ENCODE results near the gene C10orf90. TPM values are rescaled to one million over a fixed set of nuclear protein-coding genes. Genes with fewer than 3 reads are reported as not detected.

The C10orf90 gene
- total RNA-seq, 1 donor from 2014 or later = not detected

DNA sequence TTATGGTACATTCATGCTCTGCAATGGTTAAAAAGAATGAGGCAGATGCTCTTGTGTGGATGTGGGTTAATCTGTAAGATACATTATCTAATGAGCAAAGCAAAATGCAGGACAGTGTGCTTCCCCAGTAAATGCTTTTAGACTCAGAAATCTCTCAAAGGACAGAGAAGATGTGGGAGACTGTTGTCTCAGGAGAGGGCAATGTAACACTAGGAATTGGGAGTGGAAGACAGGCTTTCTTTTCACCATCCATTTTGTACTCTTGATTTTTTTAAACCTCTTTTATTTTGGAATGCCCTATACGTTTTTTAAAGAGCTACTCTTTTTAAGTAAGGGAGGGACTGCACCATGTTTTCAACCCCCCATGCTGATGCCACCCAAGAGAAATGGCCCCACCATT is 204.7 kb downstream of the C10orf90 start:
- no peak for ATAC-seq (ENCODE audit: low read depth)
- no peak overlapping the region for H3K27ac Mint-ChIP-seq
- H3K4me3 Mint-ChIP-seq = no peak overlapping the region
- TF ChIP-seq, protein P1, sequence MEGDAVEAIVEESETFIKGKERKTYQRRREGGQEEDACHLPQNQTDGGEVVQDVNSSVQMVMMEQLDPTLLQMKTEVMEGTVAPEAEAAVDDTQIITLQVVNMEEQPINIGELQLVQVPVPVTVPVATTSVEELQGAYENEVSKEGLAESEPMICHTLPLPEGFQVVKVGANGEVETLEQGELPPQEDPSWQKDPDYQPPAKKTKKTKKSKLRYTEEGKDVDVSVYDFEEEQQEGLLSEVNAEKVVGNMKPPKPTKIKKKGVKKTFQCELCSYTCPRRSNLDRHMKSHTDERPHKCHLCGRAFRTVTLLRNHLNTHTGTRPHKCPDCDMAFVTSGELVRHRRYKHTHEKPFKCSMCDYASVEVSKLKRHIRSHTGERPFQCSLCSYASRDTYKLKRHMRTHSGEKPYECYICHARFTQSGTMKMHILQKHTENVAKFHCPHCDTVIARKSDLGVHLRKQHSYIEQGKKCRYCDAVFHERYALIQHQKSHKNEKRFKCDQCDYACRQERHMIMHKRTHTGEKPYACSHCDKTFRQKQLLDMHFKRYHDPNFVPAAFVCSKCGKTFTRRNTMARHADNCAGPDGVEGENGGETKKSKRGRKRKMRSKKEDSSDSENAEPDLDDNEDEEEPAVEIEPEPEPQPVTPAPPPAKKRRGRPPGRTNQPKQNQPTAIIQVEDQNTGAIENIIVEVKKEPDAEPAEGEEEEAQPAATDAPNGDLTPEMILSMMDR (IDR thresholded peaks at IDR 0.05) = no peak
- ChIA-PET POLR2A (no interaction called here), CTCF (no interaction called here)
- no peaks in the 10 kb centered on the region for H3K9me3 Mint-ChIP-seq
- intact Hi-C loops (cut with micrococcal nuclease) = no loop called here
- no peaks in the 10 kb centered on the region for H3K36me3 Mint-ChIP-seq (ENCODE audit: low read depth)
- H3K27me3 Mint-ChIP-seq = peaks cover under 1% of the 10 kb centered on the region
- no peaks in the 10 kb centered on the region for H3K4me1 Mint-ChIP-seq
- DNase-seq = no peak

GRCh38 chr10:126463286-126463685 is 207.2 kb downstream of the C10orf90 start:
- no peak overlapping the region for H3K27ac Mint-ChIP-seq
- H3K27me3 Mint-ChIP-seq = no peaks in the 10 kb centered on the region
- H3K9me3 Mint-ChIP-seq = no peaks in the 10 kb centered on the region
- no peak for ATAC-seq (ENCODE audit: low read depth)
- TF ChIP-seq, protein P1 (IDR thresholded peaks at IDR 0.05) = no peak
- POLR2A ChIA-PET = no interaction called here
- H3K36me3 Mint-ChIP-seq (ENCODE audit: low read depth) = no peaks in the 10 kb centered on the region
- DNase-seq = no peak
- CTCF ChIA-PET = no interaction called here
- H3K4me1 Mint-ChIP-seq = no peaks in the 10 kb centered on the region
- intact Hi-C loops (cut with micrococcal nuclease) = no loop called here
- H3K4me3 Mint-ChIP-seq = no peak overlapping the region

GRCh38 chr10:126461289-126461940 is 209.1 kb downstream of the C10orf90 start:
- no peak for ATAC-seq (ENCODE audit: low read depth)
- no peaks in the 10 kb centered on the region for H3K9me3 Mint-ChIP-seq
- H3K27me3 Mint-ChIP-seq = no peaks in the 10 kb centered on the region
- H3K4me3 Mint-ChIP-seq = no peak overlapping the region
- intact Hi-C loops (cut with micrococcal nuclease) = no loop called here
- ChIA-PET CTCF (no interaction called here), POLR2A (no interaction called here)
- no peak overlapping the region for H3K27ac Mint-ChIP-seq
- no peaks in the 10 kb centered on the region for H3K4me1 Mint-ChIP-seq
- no peaks in the 10 kb centered on the region for H3K36me3 Mint-ChIP-seq (ENCODE audit: low read depth)
- DNase-seq = no peak
- TF ChIP-seq, protein P1 (IDR thresholded peaks at IDR 0.05) = no peak

- DNase-seq = no peak
- H3K9me3 Mint-ChIP-seq = no peaks in the 10 kb centered on the region
- ChIA-PET CTCF (no interaction called here), POLR2A (no interaction called here)
- intact Hi-C loops (cut with micrococcal nuclease) = no loop called here
- no peaks in the 10 kb centered on the region for H3K27me3 Mint-ChIP-seq
- no peaks in the 10 kb centered on the region for H3K4me1 Mint-ChIP-seq
- no peak for ATAC-seq (ENCODE audit: low read depth)
- TF ChIP-seq, protein P1 (IDR thresholded peaks at IDR 0.05) = no peak
- no peak overlapping the region for H3K4me3 Mint-ChIP-seq
- H3K27ac Mint-ChIP-seq = no peak overlapping the region
- H3K36me3 Mint-ChIP-seq (ENCODE audit: low read depth) = no peaks in the 10 kb centered on the region
These were observed 210.5 kb downstream of the C10orf90 start for GRCh38 chr10:126459878-126460481.

DNA sequence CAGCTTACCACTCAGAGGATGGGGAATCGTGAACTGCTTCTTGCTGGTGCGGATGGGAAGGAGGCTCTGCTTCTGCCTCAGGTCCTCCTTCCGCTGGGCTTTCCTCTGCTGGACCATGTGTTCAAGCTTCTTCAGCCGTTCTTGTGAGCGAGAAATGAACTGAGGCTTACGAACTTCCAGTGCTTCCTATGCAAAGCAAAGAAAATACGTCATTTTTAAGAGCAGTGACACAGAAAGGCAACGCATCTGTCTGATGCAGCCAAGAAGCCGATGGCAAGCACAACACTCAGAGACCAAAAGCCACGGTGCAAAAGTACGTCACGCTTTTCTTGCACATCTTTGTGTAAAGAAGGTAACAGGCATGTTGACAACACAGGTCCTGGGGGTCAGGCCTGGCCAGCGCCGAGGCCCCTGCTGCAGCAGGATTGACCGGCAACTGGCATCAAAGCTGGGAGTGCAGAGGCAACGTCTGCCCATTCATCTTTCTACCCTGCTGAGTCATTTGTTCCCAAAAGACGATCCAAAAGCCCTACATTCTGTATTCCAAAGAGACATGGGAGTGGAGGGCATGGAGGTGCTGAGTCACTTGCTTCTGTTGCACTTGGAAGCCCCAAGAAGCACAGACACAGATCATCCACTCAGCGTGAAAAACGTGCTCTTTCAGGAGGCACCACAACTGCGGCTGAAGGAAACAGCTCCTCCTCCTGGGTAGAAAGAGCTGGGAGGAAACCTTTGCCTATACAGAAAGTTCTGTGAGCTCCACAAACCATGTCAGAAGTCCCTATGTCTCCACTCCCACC is 211.3 kb downstream of the C10orf90 start:
- no peaks in the 10 kb centered on the region for H3K27me3 Mint-ChIP-seq
- no peak overlapping the region for H3K27ac Mint-ChIP-seq
- H3K9me3 Mint-ChIP-seq = no peaks in the 10 kb centered on the region
- no peak overlapping the region for H3K4me3 Mint-ChIP-seq
- intact Hi-C loops (cut with micrococcal nuclease) = no loop called here
- no peaks in the 10 kb centered on the region for H3K36me3 Mint-ChIP-seq (ENCODE audit: low read depth)
- CTCF ChIA-PET = no interaction called here
- POLR2A ChIA-PET = no interaction called here
- TF ChIP-seq, protein P1 (IDR thresholded peaks at IDR 0.05) = no peak
- DNase-seq (no peak), ATAC-seq (ENCODE audit: low read depth) (no peak)
- H3K4me1 Mint-ChIP-seq = no peaks in the 10 kb centered on the region
